OCI-LY1 (cell line): Measurements from ENCODE around the gene MACROD1.

Experiments
- CTCF ChIP-seq: fragments of 200-600 bp; sonication (generic), shearing (Covaris generic); IDR thresholded peaks from 2 replicates; pipeline ENCODE4 v1.5.1; 2017; ENCODE audit warnings: mild to moderate bottlenecking, antibody characterized with exemption, low read length, moderate library complexity, mixed read lengths
- EZH2 ChIP-seq: fragments of 200-600 bp; sonication (generic), shearing (Covaris generic); IDR thresholded peaks from 2 replicates; pipeline ENCODE4 v1.8.0; 2017; ENCODE audit warnings: borderline replicate concordance, mixed run types, mild to moderate bottlenecking, antibody characterized with exemption, low read length, moderate library complexity, mixed read lengths

- TF ChIP-seq CTCF: no peak
- TF ChIP-seq EZH2: no peak
These were observed 52.5 kb downstream of the MACROD1 start for GRCh38 chr11:64113462-64113780.
